Large intestine (tissue), 3 donors: ENCODE results near the gene VMP1. TPM values are rescaled to one million over a fixed set of nuclear protein-coding genes. Genes with fewer than 3 reads are reported as not detected.

ENCODE experiments used
- DNase-seq, 2 donors: peaks; one replicate each; pipeline versions ENCODE4 v3.0.0 to v3.0.0-alpha.2; 2013
- H3K27ac ChIP-seq: one replicate; pipeline ENCODE4 v1.5.1; 2013; ENCODE audit warnings: low read length
- H3K27me3 ChIP-seq: 2 replicates; pipeline ENCODE4 v1.6.1; 2013; ENCODE audit warnings: low read length; ENCODE audit not compliant: control insufficient read depth, insufficient read depth
- H3K36me3 ChIP-seq: 2 replicates; pipeline ENCODE4 v1.6.1; 2013; ENCODE audit warnings: low read length; ENCODE audit not compliant: control insufficient read depth, insufficient read depth
- H3K4me1 ChIP-seq: one replicate; pipeline ENCODE4 v1.6.1; 2013; ENCODE audit warnings: low read length; ENCODE audit not compliant: control insufficient read depth, insufficient read depth
- H3K4me3 ChIP-seq: one replicate; pipeline ENCODE4 v1.5.1; 2013; ENCODE audit warnings: low read length
- H3K9me3 ChIP-seq: one replicate; pipeline ENCODE4 v1.6.1; 2013; ENCODE audit warnings: mild to moderate bottlenecking, low read depth, low read length, moderate library complexity; ENCODE audit not compliant: control insufficient read depth
- WGBS: methylation state at CpG from one replicate; pipeline ENCODE4 v1.1.5; 2013; ENCODE audit warnings: low lambda C conversion rate; ENCODE audit not compliant: insufficient coverage; 5-methylcytosine and 5-hydroxymethylcytosine counted together
- polyA plus RNA-seq: library from polyadenylated mRNA; unstranded; fragments of 120-200 nt; gene quantifications from one replicate; pipeline ENCODE4 v1.2.1, GENCODE V29; 2013

VMP1 gene
- polyA plus RNA-seq, 1 donor, result 224 TPM

- Histone ChIP-seq H3K36me3 (no peaks in the 10 kb centered on the region), H3K4me1 (peaks cover 16% of the 10 kb centered on the region), H3K27me3 (no peaks in the 10 kb centered on the region), H3K9me3 (no peaks in the 10 kb centered on the region), H3K4me3 (no peak overlapping the region), H3K27ac (no peak overlapping the region)
- no peak for DNase-seq
- WGBS, result 100% methylated on average over 1 of the region's 2 CpGs
Measured at GRCh38 chr17:59725691-59726090, 18.2 kb downstream of the VMP1 start.

- Histone ChIP-seq H3K4me1 (peaks cover 12% of the 10 kb centered on the region), H3K27me3 (no peaks in the 10 kb centered on the region)
- WGBS, result no CpG with 5 or more reads among the region's 1 CpG
Measured at GRCh38 chr17:59727817-59728533, 20.5 kb downstream of the VMP1 start.

GRCh38 chr17:59730268-59730834 is 22.9 kb downstream of the VMP1 start:
- DNase-seq, result no peak
- Histone ChIP-seq H3K27ac (no peak overlapping the region), H3K4me1 (peaks cover 11% of the 10 kb centered on the region), H3K27me3 (no peaks in the 10 kb centered on the region), H3K4me3 (no peak overlapping the region), H3K36me3 (peaks cover 2% of the 10 kb centered on the region), H3K9me3 (no peaks in the 10 kb centered on the region)
- WGBS, result no CpG with 5 or more reads among the region's 1 CpG

More at GRCh38 chr17:59727817-59728533, 20.5 kb downstream of the VMP1 start:
- DNase-seq, result no peak
- Histone ChIP-seq H3K4me3 (no peak overlapping the region), H3K36me3 (peaks cover 2% of the 10 kb centered on the region), H3K27ac (no peak overlapping the region), H3K9me3 (no peaks in the 10 kb centered on the region)

GRCh38 chr17:59733697-59734096 is 26.2 kb downstream of the VMP1 start:
- H3K4me3 ChIP-seq, result no peak overlapping the region
- DNase-seq, result no peak
- WGBS, result no CpG with 5 or more reads among the region's 2 CpGs
- no peak overlapping the region for H3K27ac ChIP-seq
- H3K27me3 ChIP-seq, result no peaks in the 10 kb centered on the region
- H3K4me1 ChIP-seq, result peaks cover 15% of the 10 kb centered on the region
- no peaks in the 10 kb centered on the region for H3K9me3 ChIP-seq
- H3K36me3 ChIP-seq, result peaks cover 6% of the 10 kb centered on the region

GRCh38 chr17:59734226-59734625 is 26.8 kb downstream of the VMP1 start:
- H3K36me3 ChIP-seq, result peaks cover 6% of the 10 kb centered on the region
- WGBS, result no CpG with 5 or more reads among the region's 5 CpGs
- H3K9me3 ChIP-seq, result no peaks in the 10 kb centered on the region
- no peak overlapping the region for H3K27ac ChIP-seq
- peaks cover 15% of the 10 kb centered on the region for H3K4me1 ChIP-seq
- no peak for DNase-seq
- H3K4me3 ChIP-seq, result no peak overlapping the region
- no peaks in the 10 kb centered on the region for H3K27me3 ChIP-seq

- no peaks in the 10 kb centered on the region for H3K27me3 ChIP-seq
- no CpG with 5 or more reads among the region's 3 CpGs for WGBS
- H3K27ac ChIP-seq, result peak overlapping the region; percentile 9
- H3K9me3 ChIP-seq, result no peaks in the 10 kb centered on the region
- H3K36me3 ChIP-seq, result peaks cover 17% of the 10 kb centered on the region
- no peak overlapping the region for H3K4me3 ChIP-seq
- H3K4me1 ChIP-seq, result peaks cover 15% of the 10 kb centered on the region
- no peak for DNase-seq
Measured at GRCh38 chr17:59737324-59737723, 29.9 kb downstream of the VMP1 start.

GRCh38 chr17:59743842-59744241 is 36.4 kb downstream of the VMP1 start:
- no peaks in the 10 kb centered on the region for H3K9me3 ChIP-seq
- H3K36me3 ChIP-seq, result peaks cover 18% of the 10 kb centered on the region
- H3K27me3 ChIP-seq, result no peaks in the 10 kb centered on the region
- H3K27ac ChIP-seq, result no peak overlapping the region
- no CpG with 5 or more reads among the region's 4 CpGs for WGBS
- H3K4me1 ChIP-seq, result no peaks in the 10 kb centered on the region
- no peak overlapping the region for H3K4me3 ChIP-seq
- no peak for DNase-seq

GRCh38 chr17:59745040-59745439 is 37.6 kb downstream of the VMP1 start:
- no peak overlapping the region for H3K4me3 ChIP-seq
- H3K4me1 ChIP-seq, result no peaks in the 10 kb centered on the region
- no peaks in the 10 kb centered on the region for H3K9me3 ChIP-seq
- peaks cover 17% of the 10 kb centered on the region for H3K36me3 ChIP-seq
- no peaks in the 10 kb centered on the region for H3K27me3 ChIP-seq
- WGBS, result 100% methylated on average over 1 of the region's 2 CpGs
- H3K27ac ChIP-seq, result no peak overlapping the region
- no peak for DNase-seq

GRCh38 chr17:59746849-59747445 is 39.5 kb downstream of the VMP1 start:
- Histone ChIP-seq H3K36me3 (peaks cover 12% of the 10 kb centered on the region), H3K9me3 (no peaks in the 10 kb centered on the region), H3K4me3 (no peak overlapping the region), H3K27ac (no peak overlapping the region), H3K4me1 (no peaks in the 10 kb centered on the region), H3K27me3 (no peaks in the 10 kb centered on the region)
- no CpG with 5 or more reads among the region's 4 CpGs for WGBS
- peak in 1 of 2 donors; percentile 18 for DNase-seq

GRCh38 chr17:59748591-59748990 is 41.1 kb downstream of the VMP1 start:
- Histone ChIP-seq H3K36me3 (peaks cover 13% of the 10 kb centered on the region), H3K4me3 (no peak overlapping the region), H3K27me3 (no peaks in the 10 kb centered on the region), H3K4me1 (no peaks in the 10 kb centered on the region), H3K9me3 (no peaks in the 10 kb centered on the region), H3K27ac (no peak overlapping the region)
- 100% methylated on average over 1 of the region's 1 CpG for WGBS
- DNase-seq, result no peak
